Ecto neural progenitor cell (in vitro differentiated cells): ENCODE measurements around the gene ZNF384.

Source experiments
- DNase-seq: peaks from one replicate; pipeline ENCODE4 v3.0.0-alpha.2; 2018; ENCODE audit warnings: low spot score

The ZNF384 gene

DNA sequence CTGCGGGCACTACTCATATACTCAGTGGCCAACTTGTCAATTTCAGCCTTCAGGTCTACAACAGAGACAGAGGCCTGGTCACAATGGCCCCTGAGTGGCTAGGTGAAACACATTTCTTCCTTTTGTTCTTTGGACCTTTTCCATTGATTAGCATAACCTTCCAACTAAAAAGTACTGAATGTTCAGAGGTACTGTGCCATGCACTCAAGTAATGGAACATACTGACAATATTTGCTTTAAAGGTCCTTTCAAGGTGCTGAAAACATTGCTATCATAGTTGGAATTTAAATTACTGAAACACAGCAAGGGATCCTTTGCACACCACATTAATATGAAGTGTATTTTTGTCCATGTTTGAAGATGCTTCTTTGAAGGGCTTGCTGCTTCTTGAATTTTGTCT lies 35.8 kb downstream of the ZNF384 start:
- no peak for DNase-seq

DNA sequence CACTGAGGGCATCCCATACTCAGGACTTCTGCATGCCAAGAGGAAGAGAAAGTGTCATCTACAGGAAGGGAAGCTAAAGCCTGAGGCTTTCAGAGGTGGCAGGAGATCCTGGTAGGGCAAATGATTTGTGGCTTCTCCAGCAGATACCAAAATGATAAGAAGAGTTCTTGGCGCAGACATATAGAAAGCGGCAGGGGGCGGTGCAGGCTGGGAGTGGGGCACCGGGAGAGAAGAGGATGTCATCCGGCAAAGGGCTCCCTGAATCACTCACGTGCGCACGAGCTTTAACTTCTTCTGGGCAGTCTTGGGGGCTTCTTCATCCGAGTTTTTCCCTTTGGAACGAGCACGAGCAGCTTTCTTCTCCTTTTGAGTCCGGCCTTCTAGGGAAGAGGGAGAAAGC lies 36.8 kb downstream of the ZNF384 start:
- no peak for DNase-seq

DNA sequence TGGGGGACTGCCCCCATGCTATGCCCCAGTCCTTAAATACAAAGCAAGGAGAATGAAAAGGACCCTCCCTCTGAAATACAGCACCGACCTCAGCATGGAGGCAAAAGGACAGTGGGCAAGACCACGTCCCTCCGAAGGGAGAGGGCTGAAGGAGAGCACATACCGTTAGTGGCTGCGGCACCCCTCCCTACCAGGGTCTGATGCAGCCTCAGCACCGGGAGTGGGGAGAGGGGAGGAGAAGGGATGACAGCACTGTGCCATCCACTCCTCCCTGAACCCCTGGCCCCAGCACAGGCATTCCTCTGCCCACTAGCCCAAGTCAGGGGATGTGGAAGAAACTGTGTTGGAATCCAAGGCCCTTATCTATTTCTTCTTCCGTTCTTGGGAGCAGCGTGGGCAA lies 38.3 kb downstream of the ZNF384 start:
- no peak for DNase-seq

DNA sequence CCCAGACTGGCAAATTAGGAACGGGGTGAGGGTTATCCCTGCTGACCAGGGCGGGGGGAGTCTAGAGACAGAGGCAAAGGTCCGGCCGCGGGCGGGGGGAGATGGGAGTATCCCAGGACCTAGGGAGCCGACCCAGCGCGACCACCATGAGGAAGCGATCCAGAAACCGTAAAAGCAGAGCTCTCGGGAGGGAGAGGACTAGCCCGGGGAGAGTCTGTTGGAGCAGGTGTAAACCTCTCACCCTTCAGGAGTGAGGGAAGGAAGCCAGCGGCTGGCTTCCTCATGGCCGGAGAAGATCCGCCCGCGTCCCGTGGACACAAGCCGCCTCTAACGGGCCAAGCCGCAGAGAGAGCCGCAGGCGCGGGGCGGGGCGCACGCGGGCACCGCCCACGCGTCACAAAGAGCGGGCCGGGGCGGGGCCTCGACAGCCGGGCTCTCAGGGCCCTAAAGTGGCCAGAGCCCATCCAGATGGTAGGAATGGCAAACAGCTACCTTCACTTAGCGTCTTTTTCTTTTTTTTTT lies 42.0 kb downstream of the ZNF384 start, which contains the start of gene ACRBP:
TSS of gene ACRBP (minus strand) at position 350 of the 522 bp plus-strand sequence. CDS start at position 284, 66 bp downstream.
- peak; percentile 87 for DNase-seq

DNA sequence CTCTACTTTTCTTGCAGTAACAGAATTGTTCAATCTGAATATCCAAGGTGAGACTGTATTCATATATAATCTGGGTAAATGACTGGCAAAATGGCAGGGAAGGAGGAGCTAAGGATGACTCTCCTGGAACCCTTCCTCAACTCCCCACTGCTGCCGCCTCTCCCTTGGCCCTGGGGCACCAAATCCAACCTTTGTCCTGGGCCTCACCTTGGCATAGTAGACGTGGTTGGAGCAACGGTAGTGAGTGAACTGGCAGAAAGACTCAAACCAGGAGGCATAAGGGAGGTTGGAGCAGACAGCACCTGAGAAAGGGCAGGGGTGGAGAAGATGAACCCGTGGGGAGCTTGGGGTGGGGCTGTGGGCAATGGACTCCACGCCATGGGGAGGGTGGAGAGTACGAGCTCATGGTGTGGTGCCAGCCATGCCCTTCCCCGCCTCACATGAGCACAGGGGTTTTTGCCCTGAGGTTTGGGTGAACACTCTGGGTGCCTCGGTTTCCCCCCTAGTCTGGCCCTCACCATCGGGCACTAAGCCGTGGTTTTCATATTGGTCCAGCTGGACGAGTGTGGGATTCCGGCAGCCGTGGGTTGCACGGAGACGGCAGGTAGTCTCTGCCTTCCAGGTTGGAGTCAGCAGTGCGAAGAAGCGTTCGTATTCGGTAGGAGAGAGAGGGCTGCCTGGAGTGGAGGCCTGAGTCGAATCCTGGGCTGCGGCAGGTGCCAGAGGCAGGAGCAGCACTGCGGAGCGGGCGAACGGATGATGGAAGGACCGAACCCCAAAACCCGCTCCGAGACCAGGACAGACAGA lies 42.7 kb downstream of the ZNF384 start:
- DNase-seq, result no peak

DNA sequence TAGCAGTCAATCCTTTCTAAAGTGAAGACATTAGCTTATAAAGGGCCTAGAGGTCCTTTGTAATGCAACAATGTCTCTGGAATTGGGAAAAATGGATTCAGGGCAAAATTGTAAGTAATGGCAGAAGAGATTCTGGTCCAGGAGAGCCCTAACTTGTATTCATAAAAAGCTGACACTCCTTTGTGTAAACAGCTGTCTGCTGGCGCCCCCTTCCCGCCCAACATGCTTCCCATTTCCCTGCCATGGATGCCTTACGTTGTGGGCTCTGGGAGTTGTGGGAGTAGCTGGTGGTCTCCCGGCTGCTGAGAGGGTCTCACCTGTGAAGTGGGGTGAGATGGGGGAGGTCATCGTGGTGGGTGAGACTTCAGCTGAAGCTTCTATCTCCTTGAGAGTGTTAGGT lies 44.3 kb downstream of the ZNF384 start:
- DNase-seq, result peak; percentile 62

DNA sequence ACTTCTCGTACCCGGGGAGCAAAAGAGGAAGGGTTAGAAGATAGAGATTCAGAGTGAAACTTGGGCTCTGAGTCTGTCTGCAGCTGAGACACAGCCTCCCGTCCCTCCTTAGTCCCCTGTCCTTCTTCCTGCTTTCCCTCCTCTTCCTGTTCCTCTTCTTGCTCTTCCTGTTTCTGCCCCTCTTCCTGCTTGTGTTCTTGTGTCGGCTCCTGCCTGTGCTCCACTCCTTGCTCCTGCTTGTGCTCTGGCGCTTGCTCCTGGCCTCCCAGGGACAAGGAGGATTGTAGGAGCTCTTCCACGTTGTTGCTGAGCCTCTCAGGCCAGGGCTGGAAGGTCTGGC lies 44.9 kb downstream of the ZNF384 start:
- no peak for DNase-seq

DNA sequence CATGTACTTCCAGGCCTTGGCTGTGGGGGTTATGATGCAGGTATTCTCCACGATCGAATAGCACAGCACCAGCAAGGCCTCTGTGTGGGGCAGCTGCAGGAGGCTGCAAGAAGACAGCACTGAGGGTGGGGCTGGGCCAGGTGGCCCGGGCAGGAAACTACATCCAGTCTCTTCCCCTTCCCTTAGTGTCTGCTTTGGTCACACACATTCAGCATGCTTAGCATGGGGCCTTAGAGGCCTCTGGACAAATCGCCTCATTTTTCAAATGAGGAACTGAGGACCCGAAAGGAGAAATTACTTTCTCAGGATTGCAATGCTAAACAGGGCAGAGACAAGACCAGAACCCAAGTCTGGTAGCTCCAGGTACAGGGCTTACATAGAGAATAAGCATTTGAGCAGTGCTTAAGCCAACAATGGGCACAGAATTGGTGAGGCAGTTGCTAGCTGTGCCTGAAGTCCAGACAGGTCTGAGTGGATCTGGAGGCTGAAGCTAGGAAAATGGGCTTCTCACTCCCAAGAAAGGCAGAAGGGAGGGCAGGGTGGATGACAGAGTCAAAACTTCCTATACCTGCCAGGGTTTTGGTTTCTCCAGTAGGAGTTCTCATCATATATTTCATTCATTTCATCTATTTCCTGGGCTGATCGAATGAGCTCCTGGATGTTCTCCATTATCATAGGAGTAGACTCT lies 45.5 kb downstream of the ZNF384 start:
- DNase-seq, result no peak

DNA sequence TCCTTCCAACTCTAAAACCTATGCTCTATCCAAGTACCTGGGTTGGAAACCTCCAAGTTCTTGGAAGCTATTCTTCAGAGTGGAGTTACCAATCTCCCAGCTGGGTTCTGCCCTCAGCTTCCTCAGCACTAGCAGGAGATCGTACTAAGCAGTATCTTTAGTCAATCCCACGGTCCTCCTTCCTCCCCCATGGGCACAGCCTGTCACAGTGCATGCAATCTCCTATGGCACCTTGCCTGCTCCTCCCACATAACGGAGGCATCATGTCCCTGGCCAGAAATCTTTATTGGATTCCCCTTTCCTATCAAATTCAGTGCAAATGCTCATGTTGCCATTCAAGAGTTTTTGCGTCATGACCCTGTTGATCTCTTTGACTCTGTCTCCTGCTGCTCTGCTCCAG lies 48.0 kb downstream of the ZNF384 start:
- DNase-seq, result no peak

DNA sequence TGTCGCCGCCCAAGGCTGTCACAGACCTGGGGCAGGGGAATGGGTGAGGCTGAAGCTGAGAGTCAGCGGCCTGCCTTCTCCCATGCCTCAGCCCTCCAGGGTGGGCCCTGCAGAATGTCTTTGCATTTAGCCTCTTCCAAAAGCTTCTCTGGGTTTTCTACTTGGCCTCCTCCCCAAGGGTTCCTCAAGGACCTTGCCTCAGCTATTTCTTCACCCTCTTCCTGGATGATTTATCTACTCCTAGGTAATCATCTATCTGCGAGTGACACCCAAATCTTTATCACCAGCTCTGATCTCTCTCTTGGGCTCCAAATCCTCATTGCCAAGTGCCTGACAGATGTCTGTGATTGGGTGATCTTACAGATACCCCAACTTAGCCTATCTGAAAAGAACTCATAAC lies 48.7 kb downstream of the ZNF384 start:
- DNase-seq, result no peak

DNA sequence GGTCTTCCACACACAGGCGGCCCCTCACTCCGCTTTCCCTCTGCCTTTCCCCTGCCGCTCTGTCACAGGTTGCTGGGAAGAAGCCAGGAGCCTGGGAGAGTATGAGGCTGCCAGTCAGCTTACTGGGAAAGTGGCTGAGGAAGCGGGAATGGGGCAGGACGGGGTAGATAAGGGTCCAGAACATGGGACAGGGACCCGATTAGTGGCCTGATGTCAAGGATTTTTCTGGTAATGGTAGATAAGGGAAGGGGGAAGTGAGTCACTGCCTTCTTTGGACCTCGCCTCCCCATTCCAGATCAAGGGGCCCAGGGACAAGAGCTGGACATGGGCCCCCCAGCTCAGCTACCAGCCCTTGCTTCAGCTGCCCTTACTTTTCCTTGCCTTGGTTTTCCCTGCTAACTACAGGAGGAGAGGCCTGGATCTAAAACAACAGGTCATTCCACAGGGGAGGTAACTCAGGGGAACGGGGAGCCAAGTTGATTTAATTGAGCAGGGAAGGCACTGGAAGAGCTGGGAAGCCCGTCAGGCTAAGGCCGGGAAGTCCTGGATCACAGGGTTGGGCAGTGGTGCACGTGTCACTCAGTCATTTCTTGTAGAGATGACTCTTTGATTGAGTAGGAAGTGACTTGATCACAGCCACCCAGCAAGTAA lies 49.9 kb downstream of the ZNF384 start:
- DNase-seq, result no peak

DNA sequence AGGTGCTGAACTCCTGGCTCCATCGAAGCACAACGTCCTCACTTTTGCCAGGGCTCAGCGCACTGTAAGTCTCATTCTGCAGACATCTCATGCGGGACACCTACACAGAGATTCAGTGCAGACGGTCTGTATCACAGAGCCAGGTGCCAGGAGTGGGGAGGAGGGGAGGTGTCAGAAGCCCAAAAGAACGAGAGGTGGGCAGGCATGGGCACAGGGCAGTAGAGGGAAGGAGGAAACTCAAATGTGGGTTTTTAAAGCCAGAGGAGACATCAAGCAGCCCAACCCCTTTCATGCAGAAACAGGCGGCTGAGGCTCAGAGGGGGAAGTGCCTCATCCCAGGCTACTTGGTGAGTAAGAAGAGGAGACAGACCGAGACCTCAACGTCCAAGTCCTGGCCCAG lies 50.9 kb downstream of the ZNF384 start:
- no peak for DNase-seq

DNA sequence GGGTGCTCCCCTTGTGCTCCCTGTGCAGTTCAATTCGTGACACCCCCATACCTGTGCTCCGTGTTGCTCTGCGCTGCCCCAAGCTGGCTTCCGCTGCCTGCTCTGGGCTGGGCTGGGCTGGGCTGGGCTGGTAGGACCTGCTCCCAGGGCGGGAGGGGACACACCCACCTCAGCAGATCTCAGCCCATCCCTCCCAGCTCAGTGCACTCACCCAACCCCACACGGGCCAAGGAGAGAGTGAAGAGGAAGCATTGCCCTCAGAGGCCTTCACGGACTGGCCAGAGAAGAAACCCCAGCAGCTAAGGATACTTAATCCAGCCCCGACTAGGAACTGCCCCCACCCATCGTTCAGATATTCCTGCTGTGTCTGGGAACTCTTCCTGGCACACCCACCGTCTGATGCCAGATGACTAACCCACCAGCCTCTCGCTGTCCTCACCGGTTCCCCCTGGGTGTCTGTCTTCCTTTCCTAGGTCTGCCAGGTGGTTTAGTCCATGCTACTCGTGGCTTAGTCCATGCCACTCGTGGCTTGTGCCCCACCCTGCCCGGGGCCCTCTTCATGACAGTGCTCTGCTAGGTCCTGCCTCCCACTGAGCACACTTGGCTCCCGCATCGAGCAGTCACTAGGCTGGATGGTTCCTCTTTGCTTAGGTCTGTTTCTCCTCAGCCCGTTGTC lies 53.2 kb downstream of the ZNF384 start, which contains the start of gene LPAR5:
TSS of gene LPAR5 (minus strand) at position 104 of the 676 bp plus-strand sequence. CDS start 14,711 bp downstream, outside the sequence.
- no peak for DNase-seq

DNA sequence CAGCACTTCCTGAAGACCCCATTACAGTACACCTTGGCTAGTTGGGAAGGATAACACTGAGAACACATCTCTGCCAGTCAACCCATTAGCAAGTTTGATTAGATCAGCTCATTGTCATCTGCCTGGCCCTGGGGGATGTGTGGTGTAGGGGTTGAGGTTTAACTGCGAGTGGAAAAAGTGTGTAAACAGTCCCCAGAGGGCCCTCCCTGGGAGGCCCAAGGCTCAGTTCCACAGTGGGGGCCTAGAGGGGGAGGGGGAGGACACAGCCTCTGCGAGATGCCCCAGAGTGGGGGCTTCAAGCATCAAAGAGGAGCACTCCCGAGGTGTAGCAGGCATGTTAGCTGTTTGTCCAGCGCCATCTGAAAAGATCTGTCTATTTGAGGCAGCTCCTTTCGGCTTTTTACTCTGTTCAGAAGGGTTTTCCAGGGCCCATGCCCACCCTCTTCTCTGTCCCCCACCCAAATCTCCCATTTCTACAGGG lies 53.8 kb downstream of the ZNF384 start:
- no peak for DNase-seq

DNA sequence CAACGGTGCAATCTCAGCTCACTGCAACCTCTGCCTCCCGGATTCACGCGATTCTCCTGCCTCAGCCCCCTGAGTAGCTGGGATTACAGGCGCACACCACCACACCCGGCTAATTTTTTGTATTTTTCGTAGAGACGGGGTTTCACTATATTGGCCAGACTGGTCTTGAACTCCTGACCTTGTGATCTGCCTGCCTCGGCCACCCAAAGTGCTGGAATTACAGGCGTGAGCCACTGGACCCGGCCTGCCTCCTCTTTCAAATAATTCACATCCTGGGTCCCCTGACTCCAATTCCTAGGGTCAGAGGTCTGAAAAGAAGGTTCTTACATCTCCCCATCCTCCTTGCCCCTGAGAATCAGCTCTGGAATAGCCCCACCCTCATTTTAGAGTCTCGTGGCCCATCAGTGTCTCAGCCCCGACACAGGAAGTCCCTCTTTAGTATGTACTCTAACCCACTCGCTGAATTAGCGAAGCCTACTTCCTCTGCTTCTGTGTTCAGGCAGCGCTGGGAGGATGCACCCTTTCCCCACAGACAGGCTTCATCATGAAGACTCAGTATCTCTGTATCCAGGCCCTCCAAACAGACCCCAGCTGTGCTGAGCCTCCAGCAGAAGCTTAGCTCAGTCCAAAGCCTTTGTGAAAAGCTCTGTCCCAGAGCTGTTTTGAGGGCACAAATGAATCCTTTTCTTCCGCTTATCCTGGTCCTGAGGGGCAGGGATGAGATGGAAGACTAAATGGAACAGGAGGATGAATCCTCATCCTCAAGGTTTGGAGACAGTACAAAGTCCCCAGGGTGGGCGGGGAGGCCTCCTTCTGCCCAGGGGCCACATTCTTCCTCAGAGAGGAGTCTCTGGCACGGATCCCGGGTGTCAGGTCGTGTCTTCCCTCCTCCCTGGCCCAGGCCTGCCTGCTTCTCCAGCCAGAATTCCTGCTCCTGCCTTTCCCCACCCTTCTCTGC lies 56.9 kb downstream of the ZNF384 start:
- DNase-seq, result no peak

DNA sequence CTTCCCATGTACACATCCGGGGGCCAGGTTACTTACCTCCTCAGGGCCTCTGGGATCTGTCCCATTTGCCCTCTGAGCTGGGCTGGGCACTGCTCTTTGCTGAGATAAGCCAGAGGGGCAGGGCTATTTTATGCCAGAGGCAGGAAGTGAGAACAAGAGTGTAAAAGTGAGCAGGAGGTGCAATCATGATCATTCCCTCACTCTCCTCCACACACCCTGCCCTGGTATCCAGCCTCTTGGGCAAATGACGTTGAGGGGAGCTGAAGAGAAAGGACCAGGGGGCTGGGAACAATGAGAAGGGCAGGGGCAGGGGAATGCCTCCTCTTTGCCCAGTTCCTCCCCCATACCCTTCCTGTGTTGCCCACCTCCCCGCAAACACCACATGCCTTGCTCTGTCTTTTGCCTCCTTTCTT lies 57.6 kb downstream of the ZNF384 start:
- DNase-seq, result no peak

DNA sequence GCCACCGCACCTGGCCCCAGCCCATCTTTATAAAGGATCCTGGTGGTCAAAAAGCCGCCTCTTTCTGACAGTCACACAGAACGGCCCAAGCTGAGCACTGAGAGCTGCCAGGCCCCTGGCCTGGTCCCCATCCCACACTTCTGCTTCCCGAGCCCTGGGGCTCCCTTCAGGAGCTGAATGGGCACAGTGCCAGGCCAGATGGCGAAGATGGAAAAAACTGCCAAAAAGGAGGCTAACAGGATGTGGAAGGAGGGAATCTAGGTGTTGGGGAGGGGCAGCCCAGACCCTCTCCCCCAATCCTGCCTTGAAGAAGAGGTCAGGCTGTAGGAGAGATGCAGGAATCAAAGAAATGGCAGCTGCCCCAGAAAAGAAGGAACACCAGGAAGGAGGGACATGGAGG lies 58.4 kb downstream of the ZNF384 start:
- no peak for DNase-seq

DNA sequence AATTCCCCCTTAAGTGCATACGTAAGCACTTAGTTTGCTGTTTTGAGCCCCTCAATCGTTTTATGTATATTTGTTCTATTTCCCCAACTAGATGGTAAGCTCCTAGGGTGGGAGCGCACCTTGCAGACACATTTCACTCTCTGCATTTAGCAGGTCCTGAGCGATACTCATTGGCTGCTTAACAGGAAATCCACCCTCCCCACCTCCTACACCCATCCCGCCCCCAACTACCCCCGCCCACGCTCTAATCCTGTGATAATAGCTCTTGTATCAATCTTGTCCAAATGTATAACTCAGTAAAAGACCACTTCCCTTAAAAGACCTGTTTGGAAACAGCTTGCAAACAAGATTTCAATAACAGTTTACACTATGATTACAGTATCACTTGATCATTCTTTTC lies 61.6 kb downstream of the ZNF384 start:
- DNase-seq, result no peak

DNA sequence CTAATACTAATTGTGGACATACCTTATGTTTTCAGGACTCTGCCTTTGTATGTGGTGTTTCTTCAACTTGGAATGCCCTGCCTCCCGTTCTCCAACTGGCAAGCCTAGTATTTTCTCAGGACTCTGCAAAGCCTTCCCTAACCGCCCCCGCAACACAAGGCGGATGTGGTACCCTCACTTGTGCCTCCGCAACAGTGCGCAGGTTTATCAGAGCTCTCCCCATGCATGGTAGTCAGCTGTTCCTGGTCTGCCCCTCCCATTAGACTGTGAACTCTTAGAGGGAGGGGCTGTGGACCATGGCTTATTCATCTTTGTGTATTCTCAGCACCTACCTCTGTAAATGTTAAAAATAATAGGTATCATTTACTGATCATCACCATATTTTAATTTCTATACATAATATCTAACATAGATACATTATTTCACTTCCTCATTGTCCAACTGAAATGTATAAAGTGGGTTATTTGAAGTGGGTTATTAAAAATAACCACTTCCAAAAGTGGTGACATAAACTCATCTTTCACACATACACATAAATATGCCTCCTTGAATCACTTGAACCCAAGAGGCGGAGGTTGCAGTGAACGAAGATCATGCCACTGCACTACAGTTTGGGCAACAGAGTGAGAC lies 62.4 kb downstream of the ZNF384 start:
- DNase-seq, result no peak

DNA sequence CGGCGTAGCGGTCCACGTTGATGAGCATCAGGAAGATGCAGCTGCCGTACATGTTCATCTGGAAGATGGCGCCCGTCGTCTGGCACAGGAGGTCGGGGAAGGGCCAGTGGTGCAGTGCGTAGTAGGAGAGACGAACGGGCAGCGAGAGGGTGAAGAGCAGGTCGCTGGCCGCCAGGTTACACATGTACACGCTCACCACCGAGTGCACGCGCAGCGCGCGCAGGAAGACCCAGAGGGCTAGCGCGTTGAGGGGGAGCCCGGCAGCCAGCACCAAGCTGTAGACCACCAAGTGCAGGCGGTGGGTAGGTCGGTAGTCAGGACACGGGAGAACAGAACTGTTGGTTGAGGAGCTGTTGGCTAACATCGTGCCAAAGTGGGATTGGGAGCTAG lies 68.3 kb downstream of the ZNF384 start:
- DNase-seq, result no peak
